ENCODE measurements around the gene PLCE1. TPM values are rescaled to one million over a fixed set of nuclear protein-coding genes. Genes with fewer than 3 reads are reported as not detected.

The PLCE1 gene
- total RNA-seq, 1 experiment from 2014 or later: 0.13 TPM

GRCh38 chr10:94036766-94037033, 43.0 kb downstream of the PLCE1 start:
- no peak overlapping the region for H2BK12ac ChIP-seq (ENCODE audit: insufficient read length, low read depth, low read length)
- H3K79me1 ChIP-seq (ENCODE audit: insufficient read depth, low read depth, low read length, poor library complexity, severe bottlenecking): no peaks in the 10 kb centered on the region
- no peak for DNase-seq

More at GRCh38 chr10:94036766-94037033, 43.0 kb downstream of the PLCE1 start:
- Histone ChIP-seq H4K91ac (ENCODE audit: insufficient read length, low read depth, low read length) (no peak overlapping the region), H3K23ac (ENCODE audit: insufficient read length, low read depth, low read length) (no peak overlapping the region), H3K18ac (ENCODE audit: insufficient read length, low read depth, low read length) (no peak overlapping the region), H3K14ac (ENCODE audit: insufficient read depth, low read length) (no peak overlapping the region), H3K27ac (ENCODE audit: insufficient read length, low read depth, low read length) (no peak overlapping the region), H3K23me2 (ENCODE audit: insufficient read length, low read depth, low read length, poor library complexity, severe bottlenecking) (no peaks in the 10 kb centered on the region), H2AK5ac (ENCODE audit: insufficient read length, low read length) (no peak overlapping the region), H3K9me3 (ENCODE audit: control insufficient read depth, low read depth, low read length) (no peaks in the 10 kb centered on the region), H3K4me1 (ENCODE audit: insufficient read depth, low read length) (no peaks in the 10 kb centered on the region), H4K5ac (ENCODE audit: insufficient read length, low read depth, low read length) (no peak overlapping the region), H2BK15ac (ENCODE audit: low read depth, low read length) (no peak overlapping the region), H3T11ph (ENCODE audit: low read length) (no peak overlapping the region), H3K27me3 (ENCODE audit: insufficient read depth, low read length) (no peaks in the 10 kb centered on the region), H2AFZ (ENCODE audit: low read length) (no peak overlapping the region), H2BK120ac (ENCODE audit: low read depth, low read length, poor library complexity, severe bottlenecking) (no peak overlapping the region), H3K4me2 (ENCODE audit: insufficient read depth, insufficient read length, low read length) (no peak overlapping the region), H3K79me2 (ENCODE audit: insufficient read depth, low read length) (no peaks in the 10 kb centered on the region), H4K8ac (replicated peaks; ENCODE audit: insufficient read length, low read depth, low read length) (no peak overlapping the region), H3K4ac (ENCODE audit: low read depth, low read length) (no peak overlapping the region), H3K56ac (ENCODE audit: insufficient read length, low read depth, low read length) (no peak overlapping the region), H2BK5ac (ENCODE audit: insufficient read length, low read length) (no peak overlapping the region), H2BK20ac (ENCODE audit: low read depth, low read length, poor library complexity, severe bottlenecking) (no peak overlapping the region), H3K9ac (ENCODE audit: extremely low read depth, insufficient read length, low read length) (no peak overlapping the region), H4K20me1 (ENCODE audit: control insufficient read depth, insufficient read depth, insufficient read length) (no peaks in the 10 kb centered on the region)
- TF ChIP-seq, protein P1, sequence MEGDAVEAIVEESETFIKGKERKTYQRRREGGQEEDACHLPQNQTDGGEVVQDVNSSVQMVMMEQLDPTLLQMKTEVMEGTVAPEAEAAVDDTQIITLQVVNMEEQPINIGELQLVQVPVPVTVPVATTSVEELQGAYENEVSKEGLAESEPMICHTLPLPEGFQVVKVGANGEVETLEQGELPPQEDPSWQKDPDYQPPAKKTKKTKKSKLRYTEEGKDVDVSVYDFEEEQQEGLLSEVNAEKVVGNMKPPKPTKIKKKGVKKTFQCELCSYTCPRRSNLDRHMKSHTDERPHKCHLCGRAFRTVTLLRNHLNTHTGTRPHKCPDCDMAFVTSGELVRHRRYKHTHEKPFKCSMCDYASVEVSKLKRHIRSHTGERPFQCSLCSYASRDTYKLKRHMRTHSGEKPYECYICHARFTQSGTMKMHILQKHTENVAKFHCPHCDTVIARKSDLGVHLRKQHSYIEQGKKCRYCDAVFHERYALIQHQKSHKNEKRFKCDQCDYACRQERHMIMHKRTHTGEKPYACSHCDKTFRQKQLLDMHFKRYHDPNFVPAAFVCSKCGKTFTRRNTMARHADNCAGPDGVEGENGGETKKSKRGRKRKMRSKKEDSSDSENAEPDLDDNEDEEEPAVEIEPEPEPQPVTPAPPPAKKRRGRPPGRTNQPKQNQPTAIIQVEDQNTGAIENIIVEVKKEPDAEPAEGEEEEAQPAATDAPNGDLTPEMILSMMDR (conservative IDR thresholded peaks at IDR 0.05): no peak
- Mint-ChIP-seq H3K27ac (no peak overlapping the region), H3K36me3 (ENCODE audit: insufficient read depth in 1 of 3, low read depth in 3 of 3) (no peaks in the 10 kb centered on the region), H3K27me3 (ENCODE audit: low read depth) (no peaks in the 10 kb centered on the region; the same call in 1 of the 2 replicates), H3K9me3 (peaks cover 0 to 3% of the 10 kb centered on the region in 2 experiments; a peak in 3 of 5 replicates), H3K4me3 (no peak overlapping the region), H3K4me1 (peaks cover 5 to 15% of the 10 kb centered on the region in 2 experiments; a peak in 2 of 4 replicates)
- no CpG with 5 or more reads among the region's 1 CpG for WGBS (ENCODE audit: extremely low coverage, insufficient read length, low lambda C conversion rate)

Data from H9 (cell line).